ENCODE measurements around the gene SPTSSA.
A peak's percentile ranks its signal among the peaks of the same experiment; 100 is the strongest.

SPTSSA gene

GRCh38 chr14:34470319-34470718 is 8.3 kb upstream of the SPTSSA start:
- H2AFZ ChIP-seq (ENCODE audit: low read length) = no peak overlapping the region
- no peak overlapping the region for H3K4me3 ChIP-seq (ENCODE audit: low read length)
- H3K27me3 ChIP-seq (replicated peaks; ENCODE audit: insufficient read depth, low read length) = no peaks in the 10 kb centered on the region
- H3K9ac ChIP-seq (ENCODE audit: low read length) = no peak overlapping the region
- H4K20me1 ChIP-seq (ENCODE audit: insufficient read depth, low read length) = no peaks in the 10 kb centered on the region
- H3K4me1 ChIP-seq (ENCODE audit: low read length) = peaks cover 5% of the 10 kb centered on the region
- DNase-seq = no peak
- H3K36me3 ChIP-seq (replicated peaks; ENCODE audit: insufficient read depth, low read length) = no peaks in the 10 kb centered on the region
- H3K4me2 ChIP-seq (ENCODE audit: low read depth, low read length) = no peak overlapping the region
- H3K9me2 ChIP-seq (replicated peaks; ENCODE audit: insufficient read depth, low read length) = no peaks in the 10 kb centered on the region
- H3K27ac ChIP-seq (ENCODE audit: low read length) = no peak overlapping the region
- no peaks in the 10 kb centered on the region for H3K9me3 ChIP-seq (replicated peaks; ENCODE audit: insufficient read depth, low read length)
- TF ChIP-seq EZH2 (optimal IDR thresholded peaks at IDR 0.05; ENCODE audit: low read depth, low read length) (no peak), CTCF (IDR thresholded peaks at IDR 0.05; ENCODE audit: low read length) (no peak), EZH2phosphoT487 (IDR thresholded peaks at IDR 0.05; ENCODE audit: low read length) (no peak)
- no peaks in the 10 kb centered on the region for H3K79me2 ChIP-seq (ENCODE audit: low read length)
- H3F3A ChIP-seq (ENCODE audit: insufficient read depth, low read length) = no peaks in the 10 kb centered on the region

- Histone ChIP-seq H3K9me2 (replicated peaks; ENCODE audit: insufficient read depth, low read length) (no peaks in the 10 kb centered on the region), H3K79me2 (ENCODE audit: low read length) (peaks cover under 1% of the 10 kb centered on the region; the same call in 1 of the 2 replicates), H2AFZ (ENCODE audit: low read length) (no peak overlapping the region), H3K9ac (ENCODE audit: low read length) (no peak overlapping the region), H3F3A (ENCODE audit: insufficient read depth, low read length) (no peaks in the 10 kb centered on the region), H3K36me3 (replicated peaks; ENCODE audit: insufficient read depth, low read length) (no peaks in the 10 kb centered on the region), H3K4me2 (ENCODE audit: low read depth, low read length) (no peak overlapping the region), H3K4me1 (ENCODE audit: low read length) (peaks cover 12% of the 10 kb centered on the region), H3K27me3 (replicated peaks; ENCODE audit: insufficient read depth, low read length) (no peaks in the 10 kb centered on the region), H4K20me1 (ENCODE audit: insufficient read depth, low read length) (no peaks in the 10 kb centered on the region), H3K9me3 (replicated peaks; ENCODE audit: insufficient read depth, low read length) (no peaks in the 10 kb centered on the region), H3K4me3 (ENCODE audit: low read length) (no peak overlapping the region), H3K27ac (ENCODE audit: low read length) (no peak overlapping the region)
- TF ChIP-seq EZH2phosphoT487 (IDR thresholded peaks at IDR 0.05; ENCODE audit: low read length) (no peak), CTCF (IDR thresholded peaks at IDR 0.05; ENCODE audit: low read length) (no peak), EZH2 (optimal IDR thresholded peaks at IDR 0.05; ENCODE audit: low read depth, low read length) (no peak)
- no peak for DNase-seq
Measured at GRCh38 chr14:34466691-34467090, 4.7 kb upstream of the SPTSSA start.

GRCh38 chr14:34465069-34465859 is 3.2 kb upstream of the SPTSSA start:
- Histone ChIP-seq H2AFZ (ENCODE audit: low read length) (peak overlapping the region; percentile 70), H3K27me3 (replicated peaks; ENCODE audit: insufficient read depth, low read length) (no peaks in the 10 kb centered on the region), H4K20me1 (ENCODE audit: insufficient read depth, low read length) (no peaks in the 10 kb centered on the region), H3K9ac (ENCODE audit: low read length) (no peak overlapping the region), H3K4me3 (ENCODE audit: low read length) (no peak overlapping the region; the same call in 1 of the 2 replicates), H3K79me2 (ENCODE audit: low read length) (peaks cover 14% of the 10 kb centered on the region), H3K4me1 (ENCODE audit: low read length) (peaks cover 12% of the 10 kb centered on the region), H3K9me2 (replicated peaks; ENCODE audit: insufficient read depth, low read length) (no peaks in the 10 kb centered on the region), H3F3A (ENCODE audit: insufficient read depth, low read length) (no peaks in the 10 kb centered on the region; the same call in 1 of the 2 replicates), H3K27ac (ENCODE audit: low read length) (peak overlapping the region; percentile 13; the same call in 1 of the 2 replicates), H3K9me3 (replicated peaks; ENCODE audit: insufficient read depth, low read length) (no peaks in the 10 kb centered on the region), H3K36me3 (replicated peaks; ENCODE audit: insufficient read depth, low read length) (no peaks in the 10 kb centered on the region), H3K4me2 (ENCODE audit: low read depth, low read length) (peak overlapping the region; percentile 54)
- TF ChIP-seq EZH2phosphoT487 (IDR thresholded peaks at IDR 0.05; ENCODE audit: low read length) = no peak
- no peak for TF ChIP-seq EZH2 (optimal IDR thresholded peaks at IDR 0.05; ENCODE audit: low read depth, low read length)
- TF ChIP-seq CTCF (IDR thresholded peaks at IDR 0.05; ENCODE audit: low read length) = no peak
- peak; percentile 27 for DNase-seq

All from MM.1S (cell line).